Activated CD8-positive, alpha-beta memory T cell treated with anti-CD3 and anti-CD28 coated beads for 48 hours (primary cell): Measurements from ENCODE around the gene PSMC5.
"Not testable (repeated sequence)": the region's sequence is repeated elsewhere in the genome, so short reads cannot be mapped to it uniquely, and the experiment has no call there.

Experiments used
- DNase-seq, 3 experiments: peaks; one replicate each; pipeline ENCODE4 v3.0.0-alpha.2; 2020; ENCODE audit warnings: low read depth in 2 of 3, low spot score in 2 of 3

Gene PSMC5

DNA sequence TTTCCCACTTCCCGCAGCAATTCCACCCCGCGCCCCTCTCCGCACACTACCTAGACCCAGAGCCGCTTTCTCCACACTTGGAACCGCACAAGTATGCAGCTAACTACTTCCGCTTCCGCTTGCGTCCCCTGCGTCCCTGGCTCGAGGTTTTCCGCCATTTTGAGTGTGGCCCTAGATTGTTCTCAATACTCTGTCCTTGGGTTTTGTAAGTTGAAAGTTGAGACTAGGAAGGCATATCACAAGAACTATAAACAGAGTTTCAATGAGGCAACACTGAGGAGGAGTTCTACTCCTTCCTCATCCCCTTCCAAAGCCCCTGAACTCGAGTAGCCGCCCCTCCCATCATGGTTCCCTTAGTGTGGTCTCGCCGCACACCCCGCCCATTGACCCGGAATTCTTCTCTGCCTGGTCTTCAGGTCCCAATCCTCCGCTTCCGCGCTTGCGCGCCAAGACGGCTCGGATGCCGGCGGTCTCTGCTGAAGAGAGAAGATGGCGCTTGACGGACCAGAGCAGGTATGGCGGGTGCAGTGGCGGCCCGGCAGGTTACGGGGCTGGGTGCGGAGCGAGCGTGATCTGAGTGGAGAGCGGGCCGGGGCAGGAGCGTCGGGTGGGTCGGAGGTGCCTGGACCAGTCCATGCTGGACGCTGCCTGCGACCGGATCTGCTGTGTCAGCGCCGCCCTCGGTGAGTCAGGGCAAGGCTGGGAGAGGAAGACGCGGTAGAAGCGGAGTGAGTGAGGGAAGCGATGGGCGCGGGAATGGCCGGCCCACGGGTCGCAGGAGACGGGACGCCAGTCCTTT, at the start of gene PSMC5, which contains the start of gene FTSJ3:
Gene PSMC5, plus strand, starts transcription at position 430 of the 799 bp plus-strand sequence. Its CDS starts 60 bp downstream, at position 490.
Gene FTSJ3, minus strand, starts transcription at position 662 of the 799 bp plus-strand sequence. CDS start 761 bp downstream, outside the sequence.
- peak; percentile 84 to 89 (median 87) for DNase-seq

DNA sequence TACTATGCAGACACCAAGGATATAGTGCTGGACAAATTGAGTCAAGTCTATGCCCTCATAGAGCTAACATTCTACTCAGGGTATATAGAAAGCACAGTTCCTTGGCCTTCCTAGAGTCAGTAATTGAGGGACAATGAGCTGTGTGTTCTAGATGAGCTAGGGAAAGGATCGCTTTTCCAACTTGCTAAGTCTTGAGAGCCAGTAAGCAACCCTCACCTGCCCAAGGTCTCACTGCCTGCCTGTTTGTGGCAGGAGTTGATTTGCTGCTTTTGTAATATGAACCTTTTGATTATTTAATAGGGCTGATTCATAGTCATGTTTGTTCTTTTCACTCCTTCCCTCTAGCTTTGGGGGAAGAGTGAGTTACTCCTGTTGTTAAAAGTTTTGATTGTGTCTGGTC, 46.7 kb upstream of the PSMC5 start:
- no peak for DNase-seq

DNA sequence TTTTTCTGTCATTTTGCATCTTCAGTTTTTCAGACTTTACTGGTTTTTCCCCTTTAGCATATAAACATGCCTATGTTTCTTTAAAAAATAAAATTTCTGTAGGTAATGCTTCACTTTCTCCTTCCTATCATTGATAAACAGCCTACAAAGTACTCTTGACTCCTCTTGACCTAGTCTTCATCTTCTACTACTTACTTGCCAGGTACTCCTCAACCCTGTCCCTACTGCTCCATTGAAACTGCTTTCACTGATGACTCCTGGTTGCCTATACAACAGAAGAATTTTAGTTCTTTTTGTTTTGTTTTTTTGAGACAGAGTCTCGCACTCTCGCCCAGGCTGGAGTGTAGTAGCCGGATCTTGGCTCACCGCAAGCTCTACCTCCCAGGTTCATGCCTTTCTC, 46.3 kb upstream of the PSMC5 start:
- DNase-seq, result no peak

DNA sequence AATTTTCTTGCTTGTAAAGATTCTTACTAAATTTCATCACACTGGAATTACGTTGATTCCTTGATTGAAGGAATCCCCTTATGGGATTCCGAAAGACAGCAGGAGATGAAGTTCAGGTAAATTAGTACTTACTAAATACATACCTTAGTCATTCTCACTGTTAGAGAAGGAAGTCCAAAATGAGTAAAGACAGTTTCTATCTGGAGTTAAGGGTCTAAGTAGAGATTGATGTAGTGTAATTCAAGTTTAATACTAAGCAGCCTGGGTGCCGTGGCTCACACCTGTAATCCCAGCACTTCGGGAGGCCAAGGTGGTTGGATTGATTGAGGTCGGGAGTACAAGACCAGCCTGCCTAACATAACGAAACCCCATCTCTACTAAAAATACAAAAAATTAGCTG, 43.7 kb upstream of the PSMC5 start:
- no peak for DNase-seq

DNA sequence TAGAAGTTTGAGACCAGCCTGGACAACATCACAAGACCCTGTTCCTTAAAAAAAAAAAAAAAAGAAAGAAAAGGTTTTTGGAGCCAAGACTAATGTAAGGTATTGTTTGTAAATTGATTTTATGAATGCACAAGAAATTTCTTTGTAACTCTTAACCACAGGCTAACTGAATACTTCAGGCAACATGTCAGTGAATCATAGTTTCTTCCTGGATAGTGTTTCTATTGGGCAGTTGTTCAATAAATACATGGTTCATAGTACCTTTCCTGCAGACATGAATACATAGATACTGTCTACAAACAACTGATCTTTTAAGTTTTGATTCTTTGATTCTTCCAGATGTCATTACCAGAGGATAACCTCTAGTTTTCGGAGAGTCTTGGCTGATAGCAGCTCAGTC, 41.7 kb upstream of the PSMC5 start:
- no peak for DNase-seq

- no peak for DNase-seq
Measured at GRCh38 chr17:63786117-63786516, 41.1 kb upstream of the PSMC5 start.

- no peak for DNase-seq
Measured at GRCh38 chr17:63786971-63787711, 40.1 kb upstream of the PSMC5 start.

DNA sequence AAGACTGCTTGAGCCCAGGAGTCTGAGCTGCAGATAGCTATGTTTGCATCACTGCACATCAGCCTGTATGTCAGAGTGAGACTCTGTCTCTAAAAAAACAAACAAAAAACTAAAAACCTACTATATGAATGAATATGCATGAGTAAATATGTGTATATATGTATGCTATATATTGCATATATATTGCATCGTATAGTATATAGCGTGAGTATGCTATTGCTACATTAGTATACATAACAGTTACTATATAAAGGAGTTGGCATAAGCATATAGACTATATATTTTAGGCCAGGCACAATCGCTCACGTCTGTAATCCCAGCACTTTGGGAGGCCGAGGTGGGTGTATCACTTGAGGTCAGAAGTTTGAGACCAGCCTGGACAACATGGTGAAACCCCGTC, 37.2 kb upstream of the PSMC5 start:
- no peak for DNase-seq

GRCh38 chr17:63792055-63792729, 35.0 kb upstream of the PSMC5 start:
- DNase-seq, result no peak

GRCh38 chr17:63796375-63796774, 30.9 kb upstream of the PSMC5 start:
- DNase-seq, result not testable (repeated sequence)

DNA sequence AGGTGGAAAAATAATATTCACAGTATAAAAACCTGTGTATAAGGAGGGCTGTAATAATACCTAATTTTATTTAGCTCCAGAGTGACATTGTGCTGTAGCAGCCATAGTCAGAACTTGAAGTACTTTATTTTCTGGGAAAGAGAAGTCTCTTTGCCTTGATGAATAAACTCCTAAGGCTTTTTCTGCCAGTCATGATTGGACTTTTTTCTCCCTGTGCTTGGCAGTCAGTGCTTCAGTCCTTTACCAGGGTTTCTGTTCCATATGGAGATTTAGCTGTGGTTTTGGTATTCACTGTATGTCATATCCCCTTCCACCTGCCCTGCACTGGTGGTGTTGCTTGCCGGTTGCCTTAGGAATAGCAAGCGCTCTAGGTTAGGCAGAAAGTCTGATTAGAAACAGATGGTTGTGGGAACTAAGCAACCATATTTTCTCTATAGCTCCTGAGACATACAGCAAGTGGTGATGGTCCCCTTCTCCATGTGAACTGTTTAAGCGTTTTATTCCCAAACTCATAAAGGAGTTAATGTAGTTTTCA, 28.6 kb upstream of the PSMC5 start:
- DNase-seq, result no peak

DNA sequence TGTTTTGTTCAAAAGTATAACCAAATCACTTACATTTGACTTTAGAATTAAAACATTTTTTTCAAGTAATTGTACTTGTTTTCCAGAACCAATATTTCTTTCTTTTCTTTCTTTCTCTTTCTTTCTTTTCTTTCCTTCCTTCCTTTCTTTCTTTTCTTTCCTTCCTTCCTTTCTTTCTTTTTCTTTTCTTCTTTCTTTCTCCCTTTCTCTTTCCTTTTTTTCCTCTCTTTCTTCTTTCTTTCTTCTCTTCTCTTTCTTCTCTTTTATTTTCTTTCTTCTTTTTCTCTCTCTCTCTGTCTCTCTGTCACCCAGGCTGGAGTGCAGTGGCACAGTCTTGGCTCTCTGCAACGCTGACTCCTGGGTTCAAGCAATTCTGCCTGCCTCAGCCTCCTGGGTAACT, 26.4 kb upstream of the PSMC5 start:
- DNase-seq, result no peak

GRCh38 chr17:63804328-63804727, 22.9 kb upstream of the PSMC5 start:
- DNase-seq, result no peak

DNA sequence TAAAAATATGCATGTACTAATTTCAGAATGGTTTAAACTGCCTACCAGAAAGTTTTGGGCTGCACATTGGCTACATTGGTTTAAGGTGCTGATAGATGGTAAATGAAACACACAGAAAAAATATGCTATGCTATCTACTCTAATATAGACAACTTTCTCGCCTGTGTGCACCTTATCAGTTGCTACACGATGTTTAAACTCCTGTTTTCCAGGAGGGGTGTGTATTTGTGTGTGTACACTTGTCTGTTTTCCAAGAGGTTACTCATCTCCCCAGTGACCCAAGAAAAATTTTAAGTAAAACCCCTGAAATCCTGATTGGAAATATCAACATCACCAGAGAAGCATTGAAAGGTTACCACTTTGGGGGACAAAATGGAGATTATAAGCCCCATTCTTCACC, 21.6 kb upstream of the PSMC5 start:
- no peak for DNase-seq

DNA sequence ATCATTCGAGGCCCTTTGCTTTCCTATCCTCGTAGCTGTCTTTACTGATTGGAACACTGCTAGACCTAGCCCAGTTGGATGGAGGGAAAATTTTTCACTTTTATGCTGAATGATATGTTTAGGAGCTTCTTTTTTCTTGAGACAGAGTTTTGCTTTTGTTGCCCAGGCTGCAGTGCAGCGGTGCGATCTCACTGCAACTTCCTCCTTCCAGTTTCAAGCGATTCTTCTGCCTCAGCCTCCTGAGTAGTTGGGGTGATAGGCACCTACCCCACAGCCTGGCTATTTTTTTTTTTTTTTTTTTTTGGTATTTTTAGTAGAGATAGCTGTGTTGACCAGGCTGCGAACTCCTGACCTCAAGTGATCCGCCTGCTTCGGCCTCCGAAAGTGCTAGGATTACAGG, 17.3 kb upstream of the PSMC5 start:
- no peak for DNase-seq

GRCh38 chr17:63816123-63816522, 11.1 kb upstream of the PSMC5 start:
- no peak for DNase-seq

GRCh38 chr17:63816669-63817068, 10.6 kb upstream of the PSMC5 start:
- no peak for DNase-seq

GRCh38 chr17:63817736-63818385, 9.4 kb upstream of the PSMC5 start:
- DNase-seq, result no peak

DNA sequence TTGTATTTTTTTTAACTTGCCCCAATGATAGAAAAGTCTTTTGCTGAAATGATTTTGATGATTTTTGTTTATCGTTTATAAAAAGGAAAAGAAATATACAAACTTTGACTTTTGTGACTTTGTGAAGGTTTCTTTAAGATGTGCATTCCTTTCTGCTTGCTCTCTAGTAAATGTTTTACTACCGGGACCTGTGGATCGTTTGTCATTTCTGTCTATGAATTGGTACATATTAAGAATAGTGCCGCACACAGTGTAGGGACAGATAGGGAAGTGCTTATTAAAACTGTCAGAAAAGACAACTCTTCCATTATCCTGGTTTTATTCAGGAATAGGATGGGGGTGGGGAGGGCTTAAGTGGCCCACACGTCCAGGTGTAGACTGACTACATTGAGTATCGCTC, 8.1 kb upstream of the PSMC5 start:
- no peak for DNase-seq

GRCh38 chr17:63819585-63820537, 7.4 kb upstream of the PSMC5 start:
- DNase-seq, result no peak
